Activated gamma-delta T cell treated with Interleukin-2 at 50 U/mL for 16 hours (primary cell): ENCODE measurements around the gene MAP4K4.
A peak's percentile ranks its signal among the peaks of the same experiment; 100 is the strongest.

Source experiments
- DNase-seq: peaks from one replicate; pipeline ENCODE4 v3.0.0-alpha.2; 2020

MAP4K4 gene

GRCh38 chr2:101794141-101794540, 96.6 kb downstream of the MAP4K4 start:
- no peak for DNase-seq

- no peak for DNase-seq
These were observed 97.5 kb downstream of the MAP4K4 start for GRCh38 chr2:101795033-101795432.

- no peak for DNase-seq
These were observed 99.5 kb downstream of the MAP4K4 start for GRCh38 chr2:101796825-101797600.

GRCh38 chr2:101801496-101801895, 104.0 kb downstream of the MAP4K4 start:
- DNase-seq: no peak

GRCh38 chr2:101802329-101802728, 104.8 kb downstream of the MAP4K4 start:
- no peak for DNase-seq

- no peak for DNase-seq
These were observed 105.6 kb downstream of the MAP4K4 start for GRCh38 chr2:101803128-101803527.

GRCh38 chr2:101803945-101804696, 106.6 kb downstream of the MAP4K4 start:
- no peak for DNase-seq

- no peak for DNase-seq
These were observed 107.9 kb downstream of the MAP4K4 start for GRCh38 chr2:101805152-101806088.

GRCh38 chr2:101806123-101806522, 108.6 kb downstream of the MAP4K4 start:
- DNase-seq: peak; percentile 38

- no peak for DNase-seq
These were observed 109.2 kb downstream of the MAP4K4 start for GRCh38 chr2:101806701-101807100.

- no peak for DNase-seq
These were observed 109.7 kb downstream of the MAP4K4 start for GRCh38 chr2:101807242-101807641.

GRCh38 chr2:101808006-101808562, 110.6 kb downstream of the MAP4K4 start:
- DNase-seq: no peak

GRCh38 chr2:101809698-101810097, 112.2 kb downstream of the MAP4K4 start:
- DNase-seq: no peak

- DNase-seq: no peak
These were observed 113.9 kb downstream of the MAP4K4 start for GRCh38 chr2:101811226-101812015.

GRCh38 chr2:101812226-101812625, 114.7 kb downstream of the MAP4K4 start:
- no peak for DNase-seq

- DNase-seq: no peak
These were observed 117.2 kb downstream of the MAP4K4 start for GRCh38 chr2:101814752-101815151.

GRCh38 chr2:101815154-101815553, 117.6 kb downstream of the MAP4K4 start:
- DNase-seq: no peak

- no peak for DNase-seq
These were observed 118.4 kb downstream of the MAP4K4 start for GRCh38 chr2:101815739-101816391.

- no peak for DNase-seq
These were observed 119.1 kb downstream of the MAP4K4 start for GRCh38 chr2:101816598-101816997.

GRCh38 chr2:101817481-101817880, 120.0 kb downstream of the MAP4K4 start:
- DNase-seq: no peak
